ENCODE results near the gene PMF1. TPM values are rescaled to one million over a fixed set of nuclear protein-coding genes. Genes with fewer than 3 reads are reported as not detected.
"Not testable (repeated sequence)": the region's sequence is repeated elsewhere in the genome, so short reads cannot be mapped to it uniquely, and the experiment has no call there.

PMF1 gene
- total and polyA plus RNA-seq, 2 experiments from 2014 or later: 44.4 to 47.7 TPM

DNA sequence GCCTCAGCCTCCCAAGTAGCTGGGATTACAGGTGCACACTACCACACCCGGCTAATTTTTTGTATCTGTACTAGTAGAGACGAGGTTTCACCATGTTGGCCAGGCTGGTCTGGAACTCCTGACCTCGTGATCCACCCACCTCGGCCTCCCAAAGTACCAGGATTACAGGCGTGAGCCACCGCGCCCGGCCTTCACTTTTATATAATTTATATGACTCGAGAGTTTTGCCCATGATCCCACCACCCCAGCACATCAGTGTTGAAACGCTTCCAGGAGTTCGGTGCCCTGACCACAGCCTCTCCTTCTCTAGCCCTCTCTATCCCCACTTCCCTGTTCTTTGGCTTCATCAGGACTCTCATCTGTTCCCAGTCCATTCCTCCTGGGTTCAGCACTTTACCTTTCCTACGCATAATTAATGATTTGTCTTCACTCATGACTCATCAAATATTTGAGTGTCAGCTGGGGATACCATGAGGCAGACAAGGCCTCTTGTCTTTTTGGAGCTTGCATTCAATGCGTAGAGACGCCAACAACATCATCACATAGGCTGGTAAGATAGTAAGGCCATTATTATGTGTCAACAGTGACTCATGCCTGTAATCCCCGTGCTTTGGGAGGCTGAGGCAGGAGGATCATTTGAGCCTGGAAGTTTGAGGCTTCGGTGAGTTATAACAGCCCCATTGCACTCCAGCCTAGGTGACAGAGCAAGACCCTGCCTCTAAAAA lies 1.4 kb downstream of the PMF1 start:
- in situ Hi-C loops (cut with MboI): no loop called here
- TF ChIP-seq EZH2 (IDR thresholded peaks at IDR 0.05; ENCODE audit: insufficient read depth, poor library complexity, severe bottlenecking) (no peak), EZH2phosphoT487 (IDR thresholded peaks at IDR 0.05; ENCODE audit: insufficient read depth, low read depth) (no peak)
- peak; percentile 59 for DNase-seq
- Histone ChIP-seq H2AFZ (no peak overlapping the region), H3K4me1 (ENCODE audit: insufficient read depth) (peaks cover 28% of the 10 kb centered on the region), H3F3A (ENCODE audit: insufficient read depth) (peaks cover 25% of the 10 kb centered on the region), H3K9ac (peak overlapping the region; percentile 94), H3K9me3 (ENCODE audit: low read depth) (no peaks in the 10 kb centered on the region), H3K27me3 (replicated peaks; ENCODE audit: insufficient read depth) (no peaks in the 10 kb centered on the region), H4K20me1 (ENCODE audit: insufficient read depth) (no peaks in the 10 kb centered on the region), H3K27ac (peak overlapping the region; percentile 91), H3K4me2 (ENCODE audit: unreplicated experiment) (peak overlapping the region; percentile 100), H3K4me3 (peak overlapping the region; percentile 93), H3K9me2 (ENCODE audit: insufficient read depth) (no peaks in the 10 kb centered on the region), H3K79me2 (ENCODE audit: insufficient read depth) (peaks cover 34% of the 10 kb centered on the region), H3K36me3 (ENCODE audit: low read depth) (no peaks in the 10 kb centered on the region; the same call in 1 of the 2 replicates)
- 81 to 85% methylated on average over 16 of the region's 16 CpGs for WGBS, 2 experiments (ENCODE audit: low coverage in 1 of 2, low lambda C conversion rate in 2 of 2, missing lambda C conversion rate in 2 of 2)

DNA sequence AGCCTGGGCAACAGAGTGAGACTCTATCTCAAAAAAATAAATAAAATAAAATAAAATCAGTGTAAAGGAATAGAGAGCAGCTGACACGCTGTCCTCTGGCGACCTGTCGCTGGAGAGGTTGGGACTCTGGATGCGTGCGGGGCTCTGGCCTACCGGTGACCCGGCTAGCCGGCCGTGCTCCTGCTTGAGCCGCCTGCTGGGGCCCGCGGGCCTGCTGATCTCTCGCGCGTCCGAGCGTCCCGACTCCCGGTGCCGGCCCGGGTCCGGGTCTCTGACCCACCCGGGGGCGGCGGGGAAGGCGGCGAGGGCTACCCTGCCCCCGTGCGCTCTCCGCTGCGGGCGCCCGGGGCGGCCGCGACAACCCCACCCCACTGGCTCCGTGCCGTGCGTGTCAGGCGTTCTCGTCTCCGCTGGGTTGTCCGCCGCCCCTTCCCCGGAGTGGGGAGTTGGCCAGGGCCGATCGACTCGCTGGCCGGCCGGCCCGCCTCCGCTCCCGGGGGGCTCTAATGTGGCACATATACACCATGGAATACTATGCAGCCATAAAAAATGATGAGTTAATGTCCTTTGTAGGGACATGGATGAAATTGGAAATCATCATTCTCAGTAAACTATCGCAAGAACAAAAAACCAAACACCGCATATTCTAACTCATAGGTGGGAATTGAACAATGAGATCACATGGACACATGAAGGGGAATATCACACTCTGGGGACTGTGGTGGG lies 3.7 kb downstream of the PMF1 start:
- WGBS, 2 experiments (ENCODE audit: low coverage in 1 of 2, low lambda C conversion rate in 2 of 2, missing lambda C conversion rate in 2 of 2): 80 to 92% methylated on average over 42 to 54 of the region's 55 CpGs
- H3K9me2 ChIP-seq (ENCODE audit: insufficient read depth); H4K20me1 ChIP-seq (ENCODE audit: insufficient read depth); H2AFZ ChIP-seq; H3K27ac ChIP-seq; H3K9me3 ChIP-seq (ENCODE audit: low read depth); H3K9ac ChIP-seq; H3K4me3 ChIP-seq; H3K36me3 ChIP-seq (ENCODE audit: low read depth); in situ Hi-C loops (cut with MboI); H3K4me2 ChIP-seq (ENCODE audit: unreplicated experiment); DNase-seq; H3K27me3 ChIP-seq (replicated peaks; ENCODE audit: insufficient read depth): not testable (repeated sequence)
- H3K4me1 ChIP-seq (ENCODE audit: insufficient read depth): peaks cover 28% of the 10 kb centered on the region
- H3F3A ChIP-seq (ENCODE audit: insufficient read depth): peaks cover 25% of the 10 kb centered on the region
- H3K79me2 ChIP-seq (ENCODE audit: insufficient read depth): peaks cover 56% of the 10 kb centered on the region

DNA sequence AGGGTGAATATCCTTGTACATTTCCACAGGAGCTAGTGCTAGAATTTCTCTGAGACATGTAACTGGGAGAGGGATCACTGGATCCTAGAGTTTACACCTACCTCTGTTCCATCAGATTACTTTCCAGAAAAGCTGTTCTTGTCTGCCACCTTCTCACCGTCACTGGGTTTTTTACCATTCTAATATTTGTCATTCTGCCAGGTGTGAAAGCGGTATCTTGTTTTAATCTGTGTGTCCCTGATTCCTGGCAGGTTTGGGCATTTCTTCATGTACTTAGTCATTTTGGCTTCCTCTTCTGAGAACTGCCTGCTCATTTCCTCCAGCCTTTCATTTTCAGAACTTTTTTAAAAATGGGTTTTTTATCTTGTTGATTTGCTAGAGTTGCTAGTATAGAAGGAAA lies 5.1 kb downstream of the PMF1 start:
- peak; percentile 84 for DNase-seq

DNA sequence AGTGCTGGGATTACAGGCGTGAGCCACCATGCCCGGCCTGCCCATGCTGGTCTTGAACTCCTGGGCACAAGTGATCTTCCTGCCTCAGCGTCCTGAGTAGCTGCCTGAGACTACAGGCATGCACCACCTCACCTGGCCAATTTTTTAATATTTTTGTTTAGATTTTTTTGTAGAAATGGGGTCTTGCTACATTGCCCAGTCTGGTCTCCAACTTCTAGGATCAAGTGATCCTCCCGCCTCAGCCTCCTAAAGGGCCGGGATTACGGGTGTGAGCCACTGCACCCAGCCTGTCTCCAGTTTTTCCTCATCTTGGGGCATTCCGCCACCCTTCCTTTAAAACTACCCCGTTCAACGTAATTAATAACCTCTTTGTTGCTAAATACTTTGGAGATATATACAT lies 7.4 kb downstream of the PMF1 start:
- Histone ChIP-seq H2AFZ (no peak overlapping the region), H3K79me2 (ENCODE audit: insufficient read depth) (peaks cover 39% of the 10 kb centered on the region), H3K4me2 (ENCODE audit: unreplicated experiment) (no peak overlapping the region), H3K27me3 (replicated peaks; ENCODE audit: insufficient read depth) (no peaks in the 10 kb centered on the region), H3F3A (ENCODE audit: insufficient read depth) (peaks cover 22% of the 10 kb centered on the region), H3K27ac (no peak overlapping the region), H3K36me3 (ENCODE audit: low read depth) (peaks cover 3% of the 10 kb centered on the region; the same call in 1 of the 2 replicates), H3K4me3 (no peak overlapping the region), H3K9me2 (ENCODE audit: insufficient read depth) (no peaks in the 10 kb centered on the region), H4K20me1 (ENCODE audit: insufficient read depth) (no peaks in the 10 kb centered on the region), H3K9ac (no peak overlapping the region), H3K4me1 (ENCODE audit: insufficient read depth) (peaks cover 21% of the 10 kb centered on the region), H3K9me3 (ENCODE audit: low read depth) (no peaks in the 10 kb centered on the region)
- no peak for DNase-seq
- in situ Hi-C loops (cut with MboI): loop anchor here (10.0 kb wide), 2 partner anchors 75 to 125 kb away; no protein-coding TSS in a partner anchor
- 89 to 93% methylated on average over 9 of the region's 9 CpGs for WGBS, 2 experiments (ENCODE audit: low coverage in 1 of 2, low lambda C conversion rate in 2 of 2, missing lambda C conversion rate in 2 of 2)
- no peak for TF ChIP-seq EZH2phosphoT487 (IDR thresholded peaks at IDR 0.05; ENCODE audit: insufficient read depth, low read depth)
- TF ChIP-seq EZH2 (IDR thresholded peaks at IDR 0.05; ENCODE audit: insufficient read depth, poor library complexity, severe bottlenecking): no peak

More for the DNA sequence above, 5.1 kb downstream of the PMF1 start:
- in situ Hi-C loops (cut with MboI): no loop called here
- peak overlapping the region; percentile 63 for H3K27ac ChIP-seq
- H3K9me3 ChIP-seq (ENCODE audit: low read depth): no peaks in the 10 kb centered on the region
- no peak for TF ChIP-seq EZH2phosphoT487 (IDR thresholded peaks at IDR 0.05; ENCODE audit: insufficient read depth, low read depth)
- no peak for TF ChIP-seq EZH2 (IDR thresholded peaks at IDR 0.05; ENCODE audit: insufficient read depth, poor library complexity, severe bottlenecking)
- no peaks in the 10 kb centered on the region for H4K20me1 ChIP-seq (ENCODE audit: insufficient read depth)
- H3K9ac ChIP-seq: peak overlapping the region; percentile 46
- H3F3A ChIP-seq (ENCODE audit: insufficient read depth): peaks cover 18% of the 10 kb centered on the region
- no peaks in the 10 kb centered on the region; the same call in 1 of the 2 replicates for H3K36me3 ChIP-seq (ENCODE audit: low read depth)
- H3K79me2 ChIP-seq (ENCODE audit: insufficient read depth): peaks cover 58% of the 10 kb centered on the region
- H3K9me2 ChIP-seq (ENCODE audit: insufficient read depth): no peaks in the 10 kb centered on the region
- no peaks in the 10 kb centered on the region for H3K27me3 ChIP-seq (replicated peaks; ENCODE audit: insufficient read depth)
- H2AFZ ChIP-seq: no peak overlapping the region
- peak overlapping the region; percentile 3; the same call in 1 of the 2 replicates for H3K4me3 ChIP-seq
- peak overlapping the region; percentile 58 for H3K4me2 ChIP-seq (ENCODE audit: unreplicated experiment)
- 2 to 9% methylated on average over 2 of the region's 2 CpGs for WGBS, 2 experiments (ENCODE audit: low coverage in 1 of 2, low lambda C conversion rate in 2 of 2, missing lambda C conversion rate in 2 of 2)
- H3K4me1 ChIP-seq (ENCODE audit: insufficient read depth): peaks cover 25% of the 10 kb centered on the region

Data from GM23248 (cell line).